ENCODE data around the gene HOXB5. TPM values are rescaled to one million over a fixed set of nuclear protein-coding genes. Genes with fewer than 3 reads are reported as not detected.

The HOXB5 gene
- total RNA-seq, 4 donors from 2014 or later, result 0.11 to 1.6 (median 0.49) TPM; not detected in 1

GRCh38 chr17:48566717-48567116 is 26.9 kb downstream of the HOXB5 start:
- Histone ChIP-seq H3K27ac (no peak overlapping the region), H3K27me3 (peaks cover 33% of the 10 kb centered on the region), H3K4me1 (peaks cover 4 to 9% of the 10 kb centered on the region in 2 donors), H3K4me3 (replicated peaks in 1 of 3) (no peak overlapping the region), H3K36me3 (no peaks in the 10 kb centered on the region), H3K9me3 (no peaks in the 10 kb centered on the region)
- WGBS, 2 donors, result 24 to 31% methylated on average over 2 of the region's 2 CpGs
- no peak for DNase-seq
- no peak for TF ChIP-seq CTCF (IDR thresholded peaks at IDR 0.05)
- TF ChIP-seq POLR2A (IDR thresholded peaks at IDR 0.05), result no peak
- intact Hi-C loops (cut with DNase I), result no loop called here

- Histone ChIP-seq H3K9me3 (no peaks in the 10 kb centered on the region), H3K36me3 (no peaks in the 10 kb centered on the region), H3K4me1 (peaks cover 4 to 9% of the 10 kb centered on the region in 2 donors), H3K27ac (no peak overlapping the region), H3K27me3 (peaks cover 33% of the 10 kb centered on the region), H3K4me3 (replicated peaks in 1 of 3) (no peak overlapping the region)
- TF ChIP-seq POLR2A (IDR thresholded peaks at IDR 0.05), result no peak
- no peak for TF ChIP-seq CTCF (IDR thresholded peaks at IDR 0.05)
- intact Hi-C loops (cut with DNase I), result no loop called here
- no peak for DNase-seq
- 25 to 30% methylated on average over 4 of the region's 4 CpGs for WGBS, 2 donors
Observed at GRCh38 chr17:48565925-48566710, 27.5 kb downstream of the HOXB5 start.

GRCh38 chr17:48565022-48565554 is 28.5 kb downstream of the HOXB5 start:
- no peak for DNase-seq
- 23 to 27% methylated on average over 2 of the region's 2 CpGs for WGBS, 2 donors
- no peaks in the 10 kb centered on the region for H3K9me3 ChIP-seq
- peak overlapping the region in 1 of 3 donors; percentile 55 for H3K27ac ChIP-seq
- H3K27me3 ChIP-seq, result peaks cover 24% of the 10 kb centered on the region
- intact Hi-C loops (cut with DNase I), result no loop called here
- no peak overlapping the region for H3K4me3 ChIP-seq (replicated peaks in 1 of 3)
- no peaks in the 10 kb centered on the region for H3K36me3 ChIP-seq
- peaks cover 4 to 9% of the 10 kb centered on the region in 2 donors for H3K4me1 ChIP-seq
- TF ChIP-seq POLR2A (IDR thresholded peaks at IDR 0.05) (no peak), CTCF (IDR thresholded peaks at IDR 0.05) (no peak)

GRCh38 chr17:48564188-48565021 is 29.2 kb downstream of the HOXB5 start:
- Histone ChIP-seq H3K4me3 (replicated peaks in 1 of 3) (peak overlapping the region in 1 of 3 donors; percentile 23), H3K9me3 (no peaks in the 10 kb centered on the region), H3K36me3 (no peaks in the 10 kb centered on the region), H3K4me1 (peaks cover 4 to 9% of the 10 kb centered on the region in 2 donors), H3K27ac (peak overlapping the region in 2 of 3 donors; percentile 46 to 55), H3K27me3 (peaks cover 27% of the 10 kb centered on the region)
- intact Hi-C loops (cut with DNase I), result no loop called here
- 5 to 13% methylated on average over 23 to 29 of the region's 73 CpGs for WGBS, 2 donors
- no peak for DNase-seq
- TF ChIP-seq CTCF (IDR thresholded peaks at IDR 0.05), result no peak
- no peak for TF ChIP-seq POLR2A (IDR thresholded peaks at IDR 0.05)
